ENCODE results near the gene AXDND1.

The AXDND1 gene

DNA sequence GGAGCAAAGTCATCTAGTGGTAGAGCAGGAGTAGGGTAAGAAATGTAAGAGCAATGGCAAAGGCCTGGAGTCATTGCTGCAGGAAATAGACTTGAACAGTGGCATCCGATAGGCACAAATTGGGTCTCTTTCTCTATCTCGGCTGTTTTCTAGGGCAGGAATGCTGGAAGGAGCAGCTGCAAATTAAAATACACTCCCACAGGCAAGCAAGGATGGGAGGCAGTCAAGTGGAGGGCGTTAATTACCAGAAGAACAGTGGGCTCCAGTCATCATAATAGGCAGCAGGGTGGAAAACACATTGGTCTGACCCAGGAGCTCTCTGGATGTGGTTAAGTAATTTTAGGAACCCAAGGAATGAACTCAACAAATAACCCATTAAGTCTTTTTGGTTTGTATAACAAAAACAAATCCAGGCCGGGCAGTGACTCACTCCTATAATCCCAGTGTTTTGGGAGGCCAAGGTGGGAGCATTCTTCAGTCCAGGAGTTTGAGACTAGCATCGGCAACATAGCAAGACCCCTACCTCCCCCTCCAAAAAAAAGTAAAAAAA, 218.1 kb downstream of the AXDND1 start:
- DNase-seq: no peak

DNA sequence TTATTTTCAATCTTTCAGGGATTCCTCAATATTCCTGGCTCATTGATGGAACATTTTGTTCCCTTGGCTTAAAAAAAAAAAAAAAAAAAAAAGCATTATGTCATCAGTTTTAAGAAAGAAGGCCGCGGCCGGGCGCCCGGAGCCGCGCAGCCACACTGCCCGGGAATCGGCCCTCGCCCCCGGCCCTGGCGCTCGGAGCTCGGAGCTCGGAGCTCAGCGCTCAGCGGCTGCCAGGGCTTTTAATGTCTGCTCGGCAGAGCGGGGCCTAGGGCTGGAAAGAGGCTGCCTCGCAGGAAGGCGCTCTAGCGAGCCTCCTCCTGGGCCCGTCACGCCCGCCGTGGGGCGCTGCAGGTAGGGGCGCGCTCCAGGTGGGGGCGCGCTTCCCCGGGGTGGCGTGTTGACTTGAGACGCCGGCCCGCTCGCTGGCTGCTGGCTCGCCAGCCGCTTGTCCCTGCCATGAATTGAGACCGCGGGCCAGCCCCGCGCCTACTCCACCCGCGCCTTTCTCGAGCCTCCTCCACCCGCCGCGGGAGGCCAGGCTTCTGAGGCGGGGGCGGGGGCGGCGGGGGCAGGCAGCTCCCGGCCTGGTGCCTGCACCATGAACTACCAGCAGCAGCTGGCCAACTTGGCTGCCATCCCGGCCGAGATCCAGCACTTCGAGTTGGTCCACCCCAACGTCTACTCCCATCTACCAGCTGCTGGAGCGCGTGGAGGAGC, 220.5 kb downstream of the AXDND1 start:
- peak; percentile 89 for DNase-seq

DNA sequence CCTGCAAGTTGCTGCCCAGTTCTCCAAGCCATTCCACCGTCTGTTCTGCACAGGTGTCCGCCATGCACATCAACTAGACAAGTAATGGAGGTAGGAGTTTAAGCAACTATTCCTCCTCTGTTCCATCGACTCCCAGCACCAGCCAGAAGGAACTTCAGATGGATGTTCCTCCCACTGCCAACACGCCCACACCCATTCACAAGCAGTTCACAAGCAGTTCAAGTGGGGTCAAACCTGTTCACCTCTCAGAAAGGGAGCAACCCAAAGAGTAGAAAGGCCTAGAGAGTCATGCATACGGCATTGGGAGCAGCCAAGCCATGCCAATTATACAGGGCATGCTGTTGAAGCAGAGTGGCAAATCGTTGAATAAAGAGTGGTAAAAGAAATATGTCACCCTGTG, 221.6 kb downstream of the AXDND1 start:
- DNase-seq: no peak

DNA sequence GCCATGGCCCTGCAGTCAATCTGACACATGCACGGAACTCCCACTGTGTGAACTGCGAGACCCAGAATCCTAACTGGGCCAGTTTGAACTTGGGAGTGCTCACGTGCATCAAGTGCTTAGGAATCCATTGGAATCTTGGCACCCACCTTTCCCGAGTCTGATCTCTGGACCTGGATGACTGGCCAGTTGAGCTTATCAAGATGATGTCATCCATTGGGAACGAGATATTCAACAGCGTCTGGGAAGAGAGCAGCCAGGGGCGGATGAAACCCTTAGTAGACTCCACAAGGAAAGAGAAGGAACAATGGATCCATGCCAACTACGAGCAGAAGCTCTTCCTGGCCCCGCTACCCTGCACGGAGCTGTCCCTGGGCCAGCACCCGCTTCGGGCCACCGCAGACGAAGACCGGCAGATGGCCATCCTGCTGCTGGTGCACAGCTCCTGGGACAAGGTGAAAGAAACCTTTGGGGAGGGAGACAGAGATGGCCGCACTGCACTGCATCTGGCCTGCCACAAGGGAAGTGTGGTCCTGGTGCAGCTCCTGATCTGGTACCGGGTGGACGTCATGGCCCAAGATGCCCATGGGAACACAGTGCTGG, 222.8 kb downstream of the AXDND1 start:
- no peak for DNase-seq

DNA sequence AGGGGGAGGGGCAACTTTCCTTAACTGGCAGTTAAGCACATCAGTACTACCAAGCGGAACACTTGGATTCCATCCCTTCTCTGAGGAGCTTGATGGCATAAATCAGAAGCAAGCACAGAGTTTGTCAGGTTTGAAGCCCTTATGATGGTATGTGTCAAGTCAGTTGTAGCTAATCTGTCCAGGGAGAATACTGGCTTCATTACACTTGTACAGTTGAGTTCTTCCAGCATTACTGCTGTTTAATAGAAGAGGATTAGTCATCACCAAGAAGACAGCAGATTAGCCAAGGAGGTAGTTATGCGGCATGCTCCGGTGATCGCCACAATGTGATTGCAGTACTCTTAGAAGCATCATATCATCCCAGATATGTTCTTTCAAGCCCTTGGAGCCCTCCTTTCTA, 223.7 kb downstream of the AXDND1 start:
- no peak for DNase-seq

DNA sequence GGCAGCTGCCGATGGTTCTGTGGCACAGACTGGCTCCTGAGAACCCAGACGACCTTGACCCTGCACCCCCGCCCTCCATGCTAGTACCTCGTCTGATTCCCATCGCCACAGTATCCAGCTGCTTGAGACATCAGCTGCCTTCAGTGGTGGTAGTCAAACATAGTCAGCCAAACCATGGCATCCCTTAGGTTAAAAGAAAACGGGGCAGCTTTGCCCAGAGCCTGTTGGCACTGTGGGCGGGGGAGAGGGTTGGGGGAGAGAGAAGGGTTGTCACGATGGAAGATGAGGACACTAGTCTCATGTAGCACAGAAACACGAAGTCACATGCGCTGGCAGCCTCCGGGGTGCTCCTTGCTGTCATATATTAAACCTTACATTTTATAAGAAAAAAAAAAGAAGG, 224.9 kb downstream of the AXDND1 start:
- no peak for DNase-seq

DNA sequence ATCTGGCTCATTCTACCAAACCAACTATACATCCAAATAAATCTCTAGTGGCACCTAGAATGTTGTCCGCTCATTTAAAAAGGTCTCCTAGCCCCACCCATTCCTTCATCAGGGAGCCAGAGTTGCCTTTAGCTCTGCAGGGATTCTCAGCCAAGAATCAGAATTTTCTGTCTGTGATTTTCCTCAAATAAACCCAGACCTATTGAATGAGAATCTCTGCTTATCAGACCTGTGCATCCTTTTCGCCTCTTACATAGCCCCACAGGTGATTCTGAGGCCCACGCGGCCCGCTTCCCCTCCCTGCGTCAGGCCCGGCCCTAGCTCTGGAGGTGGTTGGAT, 225.5 kb downstream of the AXDND1 start:
- DNase-seq: no peak

DNA sequence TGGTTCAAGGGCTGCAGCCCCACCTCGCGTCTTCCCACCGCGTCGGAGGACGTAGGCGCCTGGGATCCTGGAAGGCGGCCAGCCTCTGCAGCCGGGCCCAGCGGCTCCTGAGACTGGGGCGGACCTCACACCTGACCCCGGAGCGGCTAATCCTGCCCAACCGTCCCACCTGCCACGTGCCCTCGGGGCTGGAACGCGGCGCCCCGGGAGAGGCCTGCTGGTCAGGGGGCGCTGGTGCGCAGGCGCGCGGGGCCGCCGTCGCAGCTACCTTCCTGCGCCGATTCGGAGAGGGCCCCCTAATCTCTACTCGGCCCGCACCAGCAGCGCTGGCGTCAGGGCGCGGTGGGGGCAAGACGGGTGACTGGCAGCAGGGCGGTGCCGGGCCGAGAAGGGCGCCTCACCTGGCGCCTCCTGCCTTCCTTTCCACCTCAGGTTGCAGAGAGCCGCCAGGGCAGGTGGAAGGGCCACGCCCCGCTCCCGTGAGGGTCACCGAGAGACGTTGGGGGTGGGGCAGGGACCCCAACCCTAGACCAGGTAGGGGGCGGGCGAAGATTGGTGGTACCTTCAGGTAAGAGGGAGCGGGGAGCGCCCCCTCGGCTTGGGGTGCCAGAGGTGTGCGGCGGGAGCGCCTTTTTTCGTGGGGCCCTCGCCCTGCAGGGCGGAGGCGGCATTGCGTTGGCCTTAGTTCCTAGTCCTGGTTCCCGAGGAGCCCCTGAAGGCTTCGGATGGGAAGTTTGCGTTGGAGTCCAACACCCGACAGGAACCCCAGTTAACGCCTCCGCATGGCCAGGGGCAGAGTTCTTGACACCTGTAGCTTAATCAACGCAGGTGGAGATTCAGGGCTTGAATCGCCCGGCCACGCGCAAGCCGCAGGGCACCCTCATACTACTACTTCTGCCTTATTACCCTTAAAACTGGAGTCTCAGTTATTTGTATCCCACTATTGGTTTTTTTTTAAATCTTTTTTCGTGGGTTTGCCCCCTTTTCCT, 226.1 kb downstream of the AXDND1 start, which contains the start of gene TDRD5:
Gene TDRD5, plus strand, starts transcription at position 241 of the 989 bp plus-strand sequence. CDS start 784 bp downstream, outside the sequence.
- peak; percentile 86 for DNase-seq

DNA sequence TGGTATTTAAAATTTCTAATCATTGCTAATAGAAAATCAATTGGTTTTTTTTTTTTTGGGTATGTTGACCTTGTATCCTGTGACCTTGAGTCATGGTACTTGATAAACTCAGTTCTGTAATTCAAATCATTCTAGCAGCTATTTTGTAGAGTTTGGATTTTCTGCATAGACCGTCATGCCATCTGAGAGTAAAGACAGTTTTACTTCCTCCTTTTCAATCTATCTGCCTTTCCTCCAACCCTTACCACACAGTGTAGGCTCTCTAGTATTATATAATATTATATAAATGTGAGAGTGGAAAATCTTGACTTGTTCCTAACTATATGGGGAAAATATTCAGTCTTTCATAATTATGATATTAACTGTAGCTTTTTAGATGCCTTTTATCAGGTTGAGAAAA, 232.9 kb downstream of the AXDND1 start:
- DNase-seq: no peak

DNA sequence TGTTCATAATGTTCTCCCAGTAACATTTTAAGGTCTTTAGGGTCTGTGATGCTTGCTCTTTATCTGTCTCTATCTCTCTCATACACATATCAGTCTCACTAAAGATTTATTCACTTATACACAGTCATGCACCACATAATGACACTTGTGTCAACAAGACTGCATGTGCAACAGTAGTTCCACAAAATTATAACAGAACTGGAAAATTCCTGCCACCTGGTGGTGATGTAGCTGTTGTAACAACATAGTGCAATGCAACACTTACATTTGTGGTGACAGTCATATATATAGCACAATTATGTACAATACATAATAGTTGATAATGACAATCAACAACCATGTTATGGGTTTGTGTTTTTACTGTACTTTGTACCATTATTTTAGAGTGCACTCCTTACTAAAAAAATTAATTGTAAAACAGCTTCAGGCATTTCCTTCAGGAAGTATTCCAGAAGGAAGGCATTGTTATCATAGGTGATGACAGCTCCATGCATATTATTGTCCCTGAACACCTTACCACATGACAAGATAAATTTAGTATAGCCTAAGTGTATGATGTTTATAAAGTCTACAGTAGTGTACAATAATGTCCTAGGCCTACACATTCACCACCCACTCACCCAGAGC, 234.0 kb downstream of the AXDND1 start:
- DNase-seq: peak; percentile 71

DNA sequence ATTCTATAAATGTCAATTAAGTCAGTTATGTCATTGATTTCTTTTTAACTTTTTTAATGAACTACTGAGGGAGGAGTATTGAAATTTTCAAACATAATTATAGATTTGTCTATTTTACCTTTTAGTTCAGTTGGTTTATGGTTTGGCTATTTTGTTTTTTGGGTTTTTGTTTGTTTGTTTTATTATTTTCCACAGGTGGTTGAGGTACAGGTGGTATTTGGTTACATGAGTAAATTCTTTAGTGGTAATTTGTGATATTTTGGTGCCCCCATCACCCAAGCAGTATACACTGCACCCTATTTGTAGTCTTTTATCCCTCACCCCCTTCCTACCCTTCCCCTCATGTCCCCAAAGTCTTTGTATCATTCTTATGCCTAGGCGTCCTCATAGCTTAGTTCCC, 235.3 kb downstream of the AXDND1 start:
- DNase-seq: no peak
